GM18507 (cell line): ENCODE results near the gene CPM.
"Not testable (repeated sequence)": the region's sequence is repeated elsewhere in the genome, so short reads cannot be mapped to it uniquely, and the experiment has no call there.

Source experiments
- DNase-seq: peaks from one replicate; pipeline ENCODE4 v3.0.0; 2011; ENCODE audit warnings: low read depth; ENCODE audit not compliant: insufficient read length; ENCODE audit errors: extremely low spot score
- FAIRE-seq: peaks from 2 replicates; lab custom pipeline; 2011; peaks lifted over from hg19 to GRCh38; lab: Jason Lieb, UNC

Gene CPM

DNA sequence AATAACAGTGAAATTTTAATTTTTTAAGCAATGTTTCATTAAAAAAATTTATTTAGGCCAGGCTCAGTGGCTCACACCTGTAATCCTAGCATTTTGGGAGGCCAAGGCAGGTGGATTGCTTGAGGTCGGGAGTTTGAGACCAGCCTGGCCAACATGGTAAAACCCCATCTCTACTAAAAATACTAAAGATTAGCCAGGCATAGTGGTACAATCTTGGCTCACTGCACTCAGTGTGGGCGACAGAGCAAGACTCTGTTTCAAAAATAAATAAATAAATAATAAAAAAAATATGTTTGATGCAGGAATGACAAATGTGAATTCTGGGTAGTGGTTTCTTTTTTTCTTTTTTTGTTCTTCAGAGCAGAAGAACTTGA lies 130.6 kb downstream of the CPM start:
- not testable (repeated sequence) for FAIRE-seq, DNase-seq
